Left lobe of liver (tissue), 2 donors: ENCODE measurements around the gene RORC. TPM values are rescaled to one million over a fixed set of nuclear protein-coding genes. Genes with fewer than 3 reads are reported as not detected.

Experiments
- ATAC-seq: fragments of 200-7000 bp; cut with Tn5 transposase; one replicate; pipeline ENCODE4 v1.9.1; 2020; ENCODE audit warnings: mild to moderate bottlenecking, moderate library complexity
- DNase-seq: peaks from one replicate; pipeline ENCODE4 v3.0.0-alpha.2; 2020; ENCODE audit warnings: low spot score
- total RNA-seq: library from RNA; stranded (reverse); gene quantifications from one replicate; pipeline ENCODE4 v1.2.1, GENCODE V29; 2021
- donor health status: DM: no; HTN: no; CAD: no; lungs with moderate emphysema.
- donor health status: DM: no; HTN: yes; CAD: no.

The RORC gene
- total RNA-seq, 1 donor from 2014 or later, result 32.1 TPM

DNA sequence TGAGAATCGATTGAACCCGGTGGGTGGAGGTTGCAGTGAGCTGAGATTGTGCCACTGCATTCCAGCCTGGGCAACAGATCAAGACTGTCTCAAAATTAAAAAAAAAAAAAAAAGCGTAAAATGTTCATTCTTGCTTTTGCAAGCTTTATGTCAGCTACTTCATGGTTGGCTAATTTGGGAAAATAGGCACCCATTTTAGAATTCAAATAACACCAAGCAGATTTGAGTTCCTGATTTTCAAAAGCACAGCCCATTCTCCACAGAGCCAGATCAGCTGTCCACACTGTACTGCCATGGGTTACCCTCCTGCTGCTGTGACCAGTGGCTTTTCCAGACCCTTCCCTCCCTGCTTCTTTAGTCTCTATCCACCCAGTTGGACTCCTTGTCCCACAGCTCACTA, 17.5 kb upstream of the RORC start:
- ATAC-seq (no peak), DNase-seq (no peak)

DNA sequence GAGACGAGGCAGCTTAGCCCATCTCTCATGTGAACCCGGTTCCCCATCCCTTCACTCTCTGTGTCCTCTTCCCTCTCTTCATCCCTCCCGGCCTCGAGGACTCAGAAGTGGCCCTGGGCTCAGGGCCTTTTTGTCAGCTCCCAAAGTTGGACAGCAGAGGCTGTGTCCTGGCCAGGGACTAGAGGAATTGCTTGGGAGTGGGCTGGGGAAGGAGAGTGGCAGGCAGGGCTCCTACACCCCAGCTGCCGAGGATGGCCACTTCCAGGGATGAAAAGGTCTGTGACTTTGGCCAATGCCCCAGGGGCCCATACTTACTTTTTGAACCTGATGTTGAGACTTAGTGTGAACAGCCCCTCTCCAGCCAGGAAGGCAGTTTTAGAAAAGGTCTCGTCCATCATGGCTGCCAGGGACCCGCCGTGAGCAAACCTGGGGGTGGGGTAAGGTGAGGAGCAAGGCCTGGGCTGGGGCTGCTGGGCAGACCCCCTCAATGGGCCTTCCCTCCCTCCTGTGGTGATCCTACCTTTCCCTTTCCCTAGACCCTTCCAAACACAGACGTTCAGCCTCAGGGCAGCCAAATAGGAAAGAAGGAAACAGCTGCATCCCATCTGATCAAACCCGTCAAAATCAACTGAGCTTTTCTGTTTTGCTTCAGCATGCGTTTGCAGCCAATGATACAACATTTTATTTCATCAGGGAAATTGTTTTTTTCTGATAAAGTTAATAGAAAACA, 16.4 kb upstream of the RORC start:
- ATAC-seq, result no peak
- no peak for DNase-seq

DNA sequence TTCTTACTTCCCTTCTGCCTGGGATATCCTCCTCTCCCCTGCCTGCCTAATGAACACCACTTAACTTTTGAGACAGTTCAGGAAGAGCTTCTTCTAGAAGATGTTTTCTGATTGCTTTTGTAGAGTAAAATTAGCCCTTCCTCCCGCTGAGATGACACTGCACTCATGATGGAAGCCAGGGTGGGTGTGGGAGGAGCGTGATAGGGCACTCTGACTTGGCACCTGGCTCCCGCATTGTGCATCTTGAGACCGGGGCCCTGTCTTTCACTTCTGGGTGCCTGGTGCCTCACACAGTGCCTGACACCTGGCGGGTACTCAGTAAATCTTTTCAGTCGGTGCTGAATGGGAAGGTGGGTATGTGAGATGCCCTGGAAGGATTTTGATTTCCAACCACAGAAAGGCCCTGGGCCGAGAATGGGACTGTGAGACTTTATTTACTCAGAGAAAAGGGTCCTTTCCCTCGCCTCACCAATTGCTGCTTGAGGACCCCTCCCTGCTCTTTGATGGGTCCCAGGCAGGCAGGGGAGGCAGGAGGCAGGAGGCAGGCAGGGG, 15.2 kb upstream of the RORC start:
- ATAC-seq, result no peak
- DNase-seq, result no peak

DNA sequence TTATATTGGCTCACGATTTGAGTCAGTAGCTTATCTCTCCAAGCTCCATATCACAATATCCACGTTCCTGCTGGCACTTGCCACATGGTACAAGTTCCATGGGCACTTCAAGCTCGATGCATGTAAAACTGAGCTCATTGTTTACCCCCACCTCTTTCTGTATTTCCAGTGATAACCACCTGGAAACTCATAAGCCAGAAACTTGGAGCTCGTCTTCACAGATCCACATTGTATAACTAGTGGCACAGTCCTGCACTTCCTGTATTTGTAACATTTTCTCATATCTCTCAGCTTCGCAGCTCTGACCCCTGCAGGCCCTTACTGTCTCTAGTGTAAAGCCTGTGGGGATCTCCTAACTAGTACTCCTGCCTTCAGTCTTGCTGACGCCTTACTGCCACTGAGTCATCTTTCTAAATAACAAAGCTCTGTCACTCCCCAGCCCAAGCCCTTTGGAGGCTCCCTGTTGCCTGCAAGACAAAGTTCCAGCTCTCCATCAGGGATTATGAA, 14.5 kb upstream of the RORC start:
- DNase-seq, result no peak
- ATAC-seq, result no peak

DNA sequence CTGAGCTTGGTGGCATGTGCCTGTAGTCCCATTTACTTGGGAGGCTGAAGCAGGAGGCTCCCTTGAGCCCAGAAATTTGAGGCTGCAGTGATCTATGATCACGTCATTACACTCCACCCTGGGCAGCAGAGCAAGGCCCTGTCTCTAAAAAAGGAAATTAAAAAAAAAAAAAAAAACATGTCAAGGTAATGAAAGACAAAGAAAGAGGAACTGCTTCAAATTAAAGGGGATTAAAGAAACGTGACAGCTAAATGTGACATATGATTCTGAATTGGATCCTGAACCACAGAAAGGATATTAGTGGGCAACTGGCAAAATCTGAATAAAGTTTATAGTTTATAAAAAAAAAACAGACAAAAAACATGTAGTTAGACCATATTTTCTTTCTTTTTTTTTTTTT, 11.8 kb upstream of the RORC start:
- no peak for ATAC-seq
- no peak for DNase-seq

DNA sequence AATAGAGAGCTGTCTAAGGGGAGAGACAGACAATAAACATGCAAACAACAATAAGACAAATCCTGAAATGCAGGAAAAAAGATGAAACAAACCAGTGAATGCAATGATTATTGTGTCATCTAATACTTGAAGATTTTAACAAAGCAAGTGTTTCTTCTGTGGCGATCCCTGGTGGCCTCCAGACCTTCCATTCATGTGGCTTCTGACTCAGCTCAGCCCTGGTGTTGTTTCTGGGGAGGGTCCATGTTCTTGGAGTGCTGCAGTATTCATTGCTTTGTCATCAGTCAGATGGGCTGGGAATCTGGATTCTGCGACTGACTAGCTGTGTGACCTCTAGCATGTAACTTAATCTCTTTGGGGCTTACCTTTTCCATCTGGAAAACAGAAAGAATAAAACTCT, 9.5 kb upstream of the RORC start:
- DNase-seq (no peak), ATAC-seq (no peak)

DNA sequence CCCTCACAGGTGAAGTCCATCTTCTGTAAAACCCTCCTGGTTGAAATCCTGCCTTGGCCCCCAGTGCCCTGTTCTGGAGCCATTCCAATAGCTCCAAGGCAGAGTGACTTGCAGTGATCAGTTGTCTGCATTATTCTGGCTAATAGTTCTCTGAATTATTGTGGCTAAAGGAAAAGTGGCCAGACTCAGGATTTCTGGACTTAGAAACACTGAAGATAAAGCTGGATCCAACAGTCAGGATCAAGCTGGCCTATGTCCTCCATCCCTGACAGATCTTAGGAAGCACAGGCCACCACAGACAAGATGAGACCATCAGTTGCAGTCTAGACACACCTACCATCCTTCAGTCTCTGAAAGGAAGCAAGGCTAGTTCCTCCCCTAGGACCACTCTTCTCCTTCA, 8.8 kb upstream of the RORC start:
- ATAC-seq, result no peak

DNA sequence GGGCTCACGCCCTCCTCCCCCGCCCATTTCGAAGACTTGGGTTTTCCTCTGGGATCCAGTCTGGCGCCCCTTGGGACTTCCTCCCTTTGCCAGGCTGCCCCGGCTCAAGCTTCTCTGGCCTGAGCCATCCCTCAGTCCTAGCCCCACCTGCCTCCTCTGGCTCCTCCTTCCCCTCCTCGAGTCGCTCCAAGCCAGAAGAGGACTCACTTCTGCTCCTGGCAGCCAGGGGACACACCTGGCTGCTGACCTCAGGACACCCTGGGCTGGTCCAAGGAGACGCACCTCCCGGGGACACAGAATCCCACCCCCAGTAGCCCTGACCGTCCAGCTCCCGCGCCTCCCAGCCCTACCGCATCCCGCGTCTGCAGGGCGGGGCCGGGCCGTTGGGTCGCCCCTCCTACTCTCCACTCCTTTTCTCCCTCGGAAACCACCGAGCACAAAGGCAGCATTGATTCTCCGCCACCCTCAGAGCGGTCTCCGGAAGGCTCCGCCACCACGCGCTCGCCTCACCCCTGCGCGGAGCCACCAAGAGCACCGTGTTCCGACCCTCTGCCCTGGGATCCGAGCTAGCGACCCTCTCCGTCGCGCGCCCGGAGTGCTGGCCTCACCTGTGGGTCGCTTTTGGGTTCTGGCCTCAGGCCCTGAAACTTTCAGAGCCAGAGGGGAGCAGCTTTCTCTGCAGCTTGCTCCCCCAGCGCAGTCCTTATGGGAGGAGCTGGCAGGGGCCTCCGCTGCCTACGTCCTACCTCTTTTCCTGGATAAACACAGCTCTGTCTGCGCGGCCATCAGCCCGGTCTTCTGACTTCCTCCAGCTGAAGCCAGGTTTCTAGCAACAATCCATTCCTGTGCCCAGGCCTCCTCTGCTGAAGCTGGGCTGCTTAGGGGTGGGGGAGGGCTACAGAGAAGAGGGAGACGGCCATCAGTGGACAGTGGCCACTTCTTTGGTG, 8.1 kb upstream of the RORC start, which contains the start of gene C2CD4D:
Gene C2CD4D (minus strand): TSS at position 364 of the 947 bp plus-strand sequence. CDS start 831 bp downstream, outside the sequence.
- ATAC-seq (no peak), DNase-seq (peak; percentile 46)

More for the DNA sequence above, 8.8 kb upstream of the RORC start:
- no peak for DNase-seq

DNA sequence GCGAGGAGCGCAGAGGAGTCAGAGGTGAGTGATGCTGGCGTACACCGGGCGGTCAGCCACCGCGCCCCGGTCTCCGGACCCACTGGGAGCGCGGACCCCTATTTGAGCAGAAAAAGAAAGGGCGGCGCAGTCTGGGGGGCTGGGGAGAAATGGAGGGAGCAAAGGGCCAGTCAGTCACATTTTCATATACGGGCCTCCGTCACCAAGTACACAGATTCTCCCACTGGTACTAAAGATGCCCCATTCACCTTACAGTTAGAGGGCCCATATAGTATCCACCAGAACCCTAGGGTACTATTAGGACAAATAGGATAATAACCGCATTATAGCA, 7.4 kb upstream of the RORC start:
- ATAC-seq, result no peak
- DNase-seq, result no peak

DNA sequence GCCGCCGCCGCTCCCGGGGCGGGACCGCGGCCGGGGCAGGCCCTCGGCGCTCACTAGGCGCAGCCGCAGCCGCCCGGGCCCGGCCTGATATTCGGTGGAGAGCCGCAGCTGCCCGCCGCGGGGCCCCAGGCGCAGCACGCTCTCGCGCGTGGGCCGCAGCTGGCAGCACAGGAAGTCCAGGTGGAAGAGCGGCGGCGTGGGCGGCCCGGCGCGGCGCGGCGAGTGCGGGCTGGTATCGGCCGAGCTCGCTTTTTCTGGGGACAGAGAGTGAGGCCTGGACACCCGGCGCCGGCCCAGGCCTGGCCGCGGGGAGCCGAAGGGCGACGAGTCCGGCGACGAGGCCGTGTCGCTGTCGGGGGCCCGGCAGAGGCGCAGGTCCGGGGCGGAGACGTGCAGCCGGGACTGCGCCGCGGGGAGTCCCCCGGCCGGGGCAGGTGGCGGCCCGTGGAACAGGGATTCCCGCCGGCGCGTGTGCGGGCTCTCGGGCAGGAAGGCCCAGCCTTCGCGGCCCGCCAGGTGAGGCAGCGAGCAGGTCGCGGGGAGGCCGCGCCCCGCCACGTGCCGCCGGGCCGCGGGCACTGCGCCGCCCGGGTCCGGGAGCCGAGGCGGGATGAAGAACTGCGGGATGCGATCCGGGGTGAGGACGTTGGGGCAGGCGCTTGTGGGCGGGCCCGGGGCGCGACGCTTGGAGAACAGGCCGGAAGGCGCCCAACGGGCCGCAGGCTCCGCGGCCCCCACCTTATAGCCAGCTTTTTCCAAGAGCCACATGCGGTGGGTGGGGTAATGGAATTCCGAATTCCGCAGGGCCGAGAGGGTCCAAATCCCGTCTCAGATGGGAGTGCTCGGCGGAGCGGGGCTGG, 6.8 kb upstream of the RORC start:
- DNase-seq (no peak), ATAC-seq (peak; percentile 52)

DNA sequence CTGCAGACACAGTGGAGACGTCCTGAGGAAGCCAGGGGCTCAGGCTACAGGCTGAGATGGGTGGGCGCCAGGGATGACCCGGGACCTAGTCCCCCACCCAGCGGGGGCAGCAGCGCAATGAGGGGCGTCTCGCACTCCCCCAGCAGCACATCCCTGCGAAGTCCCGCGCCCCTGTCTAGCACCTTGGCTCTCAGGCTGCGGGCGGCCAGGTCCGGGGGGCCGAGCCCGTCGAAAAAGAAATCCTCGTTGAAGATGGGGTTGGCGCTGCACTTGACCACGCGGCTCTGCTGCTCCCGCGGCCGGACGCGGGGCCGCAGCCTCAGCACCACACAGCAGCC, 6.3 kb upstream of the RORC start:
- no peak for ATAC-seq

DNA sequence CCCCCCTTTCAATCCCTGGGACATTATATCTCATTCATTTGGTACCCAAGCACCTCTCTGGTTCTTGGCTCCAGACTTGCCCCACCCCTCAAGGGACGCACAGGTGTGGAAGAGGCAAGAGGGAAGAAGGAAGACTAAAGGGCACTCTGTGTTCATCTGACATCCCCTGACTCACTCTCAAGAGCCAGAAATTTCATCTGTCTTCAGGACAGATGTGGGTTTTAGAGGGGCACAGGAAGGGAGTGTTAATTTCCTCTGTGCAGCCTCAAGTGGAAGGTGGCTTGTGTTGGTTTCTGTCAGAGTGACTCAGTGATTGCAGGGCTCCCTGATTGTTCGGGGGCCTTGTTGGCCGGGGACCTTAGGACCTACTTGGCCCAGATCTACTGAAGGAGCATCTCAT, 5.6 kb upstream of the RORC start:
- ATAC-seq, result no peak
- DNase-seq, result no peak

More for the DNA sequence above, 6.3 kb upstream of the RORC start:
- DNase-seq, result peak; percentile 47

DNA sequence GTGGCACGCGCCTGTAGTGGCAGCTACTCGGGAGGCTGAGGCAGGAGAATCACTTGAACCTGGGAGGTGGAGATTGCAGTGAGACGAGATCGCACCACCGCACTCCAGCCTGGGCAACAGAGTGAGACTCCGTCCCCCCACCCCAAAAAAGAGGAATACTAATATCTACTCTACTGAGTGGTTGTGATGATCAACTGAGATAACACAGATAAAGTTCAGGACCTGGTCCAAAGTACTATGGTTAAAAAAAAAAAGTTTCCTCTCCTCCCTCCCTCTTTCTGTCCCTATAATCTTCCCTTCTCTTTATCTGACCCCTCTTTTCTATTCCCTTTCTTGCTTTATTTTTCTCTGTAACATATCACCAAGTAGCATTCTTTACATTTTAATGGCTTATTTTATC, 4.0 kb upstream of the RORC start:
- no peak for ATAC-seq
- DNase-seq, result no peak

DNA sequence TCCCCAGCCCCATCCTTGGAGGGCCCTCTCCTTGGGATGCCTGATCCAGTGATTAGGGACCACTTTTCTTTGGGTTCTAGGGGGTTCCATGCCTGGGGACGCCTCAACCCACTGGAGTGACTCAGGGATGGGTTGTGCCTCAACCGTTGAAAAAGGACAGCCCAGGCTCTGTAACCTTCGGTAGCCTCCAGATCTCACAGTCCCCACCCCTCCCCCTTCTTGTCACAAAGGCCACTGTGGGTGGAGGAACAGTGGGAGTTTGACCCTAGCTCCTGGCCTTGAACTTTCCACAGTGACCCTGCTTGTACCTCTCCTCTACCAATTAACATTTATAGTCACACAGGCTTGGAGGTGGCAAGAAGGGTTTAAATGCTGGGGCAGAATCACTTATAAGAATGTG, 2.6 kb upstream of the RORC start:
- DNase-seq (peak; percentile 86), ATAC-seq (peak; percentile 16)

DNA sequence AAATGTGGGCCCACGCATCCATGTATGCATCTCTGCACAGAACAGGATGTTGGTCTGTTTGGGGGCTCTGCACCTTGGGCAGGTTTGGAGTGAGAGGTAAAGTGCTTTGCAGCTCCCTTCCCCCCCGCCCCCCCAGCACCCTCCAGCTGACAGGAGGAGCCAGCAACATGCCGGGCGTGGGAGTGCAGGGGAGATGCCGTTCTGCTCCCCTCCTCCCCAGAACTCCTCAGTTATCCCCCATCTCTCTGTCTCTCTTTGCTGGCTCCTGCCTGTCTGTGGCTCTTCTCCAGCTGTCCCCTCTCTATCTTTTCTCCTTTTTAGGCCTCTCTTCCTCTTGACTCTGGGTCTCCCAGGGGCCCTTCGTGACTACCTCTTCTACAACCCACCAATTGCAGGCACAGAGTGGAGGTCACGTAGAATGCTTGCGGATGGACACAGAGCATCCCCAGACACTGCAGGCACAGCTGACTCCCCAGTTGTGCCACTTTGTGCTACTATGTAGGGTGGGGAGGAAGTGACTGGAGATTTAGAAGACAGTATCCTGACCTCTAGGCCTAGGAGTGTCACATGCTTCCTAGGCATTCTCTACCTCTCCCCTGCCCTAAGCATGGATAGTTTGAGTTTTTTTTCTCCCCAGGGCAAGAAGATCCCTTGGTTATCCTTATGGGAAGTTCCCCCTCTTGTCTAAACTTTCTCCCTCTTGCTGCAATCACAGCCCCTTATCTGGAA, 1.7 kb upstream of the RORC start:
- no peak for DNase-seq
- ATAC-seq, result no peak

DNA sequence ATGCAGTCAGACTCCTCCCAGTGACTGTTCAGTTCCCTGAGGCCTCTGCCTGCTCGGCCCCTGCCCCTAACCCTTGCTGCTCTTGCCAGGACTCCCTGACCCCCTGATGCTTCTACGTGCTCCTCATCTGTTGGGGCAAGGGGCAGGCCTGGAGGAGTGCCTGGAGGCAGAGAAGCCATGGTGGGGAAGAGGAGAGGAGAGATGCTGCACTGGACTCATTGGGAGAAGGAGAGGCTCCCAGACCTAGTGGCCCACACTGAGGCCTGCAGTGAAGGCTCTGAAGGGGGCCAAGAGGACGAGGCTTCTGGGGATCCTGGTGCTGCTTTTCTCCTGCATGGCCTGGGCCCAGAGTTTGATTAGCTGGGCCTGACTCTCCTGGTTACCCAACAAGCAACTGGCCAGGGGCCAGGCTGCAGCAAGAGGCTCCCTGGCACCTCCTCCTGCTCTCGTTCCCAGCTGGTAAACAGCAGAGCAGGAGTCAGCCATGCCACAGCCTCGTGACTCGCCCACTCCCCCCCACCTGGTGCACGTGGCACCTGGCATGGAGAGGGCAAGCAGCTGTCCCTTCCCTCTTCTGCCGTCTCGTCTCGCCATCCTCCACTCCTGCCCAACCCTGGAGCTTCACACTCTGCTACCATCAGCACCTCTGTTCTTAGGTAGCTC, 847 bp upstream of the RORC start:
- peak; percentile 56 for ATAC-seq
- peak; percentile 99 for DNase-seq

DNA sequence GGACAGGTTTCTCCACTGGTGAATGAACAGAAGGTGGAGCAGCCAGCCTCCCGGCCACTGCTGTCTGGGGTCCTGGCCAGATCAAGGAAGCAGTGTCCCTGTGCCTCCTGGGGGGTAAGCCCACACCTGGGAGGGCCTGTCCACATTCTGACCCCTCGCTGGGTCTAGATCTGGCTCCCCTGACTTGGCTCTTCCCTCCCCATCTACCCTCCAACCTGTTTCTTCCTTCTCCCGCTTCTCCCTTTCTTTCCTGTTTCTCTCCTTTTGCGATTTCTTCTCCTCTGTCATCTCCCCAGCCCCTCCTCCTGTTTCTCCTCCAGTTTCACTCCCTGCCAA, 378 bp downstream of the RORC start:
- ATAC-seq (no peak), DNase-seq (no peak)

DNA sequence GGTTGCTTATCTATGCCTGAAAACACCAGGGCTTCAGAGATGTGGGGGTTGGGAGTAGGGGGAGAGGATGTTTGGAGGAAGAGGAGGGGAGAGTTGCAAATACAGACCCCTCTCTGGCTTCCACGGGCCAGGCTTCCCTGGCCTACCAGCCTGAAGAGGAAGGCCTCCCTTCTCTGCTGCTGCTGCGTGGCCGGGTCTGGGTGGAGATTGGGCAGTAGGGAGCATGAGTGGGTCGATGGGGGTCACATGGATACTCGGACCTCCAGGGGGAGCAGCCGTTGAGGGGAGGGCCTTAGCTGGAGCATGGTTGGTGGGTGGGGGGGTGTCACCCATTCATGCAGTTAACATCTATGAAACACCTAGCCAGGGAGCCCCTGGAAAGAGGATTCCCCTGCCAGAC, 1.5 kb downstream of the RORC start:
- no peak for DNase-seq
- ATAC-seq, result no peak

DNA sequence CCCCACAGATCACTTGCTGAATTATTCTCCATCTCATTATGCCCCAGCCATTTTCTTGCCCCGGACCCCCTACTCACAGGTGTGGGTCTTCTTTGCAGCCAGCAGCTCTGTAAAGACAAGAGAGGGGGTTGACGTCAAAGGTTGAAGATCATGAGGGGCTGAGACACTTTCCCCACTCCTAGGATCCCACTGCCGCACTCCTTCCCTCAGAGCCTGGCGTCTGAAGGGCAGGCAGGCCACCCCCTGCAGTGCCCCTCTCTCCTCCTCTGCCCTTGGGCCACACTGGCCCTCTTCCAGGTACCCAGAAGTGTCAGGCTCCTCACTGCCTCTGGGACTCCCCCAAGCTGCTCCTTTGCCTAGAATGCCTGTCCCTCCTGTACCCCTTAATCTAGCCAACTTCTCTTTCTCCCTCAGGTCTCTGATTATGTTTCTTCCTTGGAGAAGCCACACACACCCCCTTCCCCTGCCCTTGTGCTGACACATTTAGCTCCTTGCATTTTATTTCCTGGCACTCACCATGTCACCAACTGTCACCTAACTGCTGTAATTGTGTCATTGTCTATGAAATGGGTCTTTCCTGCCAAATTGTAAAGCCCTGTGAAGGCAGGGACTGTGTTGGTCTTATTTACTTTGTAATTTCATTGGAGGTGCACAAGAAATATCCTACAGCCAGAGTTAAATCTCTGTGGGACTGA, 2.1 kb downstream of the RORC start:
- no peak for ATAC-seq
- no peak for DNase-seq
